Sigmoid colon (tissue), 7 donors: ENCODE results near the gene NOS1. TPM values are rescaled to one million over a fixed set of nuclear protein-coding genes. Genes with fewer than 3 reads are reported as not detected.

Experiments used
- DNase-seq: peaks from one replicate; pipeline ENCODE4 v3.0.0-alpha.2; 2019
- H3K27ac ChIP-seq, 4 donors: fragments of 200-600 bp; sonication (generic); one replicate each; pipeline ENCODE4 v1.5.1; 2016 to 2019; ENCODE audit warnings: mild to moderate bottlenecking in 1 of 4
- H3K27me3 ChIP-seq, 3 donors: fragments of 200-600 bp; sonication (generic); one replicate each; pipeline ENCODE4 v1.5.1; 2019; ENCODE audit warnings: mild to moderate bottlenecking in 1 of 3
- H3K36me3 ChIP-seq, 4 donors: fragments of 200-600 bp; sonication (generic); one replicate each; pipeline ENCODE4 v1.5.1; 2016 to 2019
- H3K4me1 ChIP-seq, 4 donors: fragments of 200-600 bp; sonication (generic); one replicate each; pipeline ENCODE4 v1.5.1; 2017 to 2019
- H3K4me3 ChIP-seq, 4 donors: fragments of 200-600 bp; sonication (generic); one replicate each; pipeline ENCODE4 v1.5.1; 2017 to 2019; ENCODE audit warnings: mild to moderate bottlenecking in 2 of 4, moderate library complexity in 1 of 4
- H3K9me3 ChIP-seq, 4 donors: fragments of 200-600 bp in 3 of 4; sonication (generic) in 3 of 4; one replicate each; pipeline versions ENCODE4 v1.5.1 to v1.6.1; 2013 to 2019
- CTCF ChIP-seq, 4 experiments: fragments of 450-650 bp in 3 of 4; fragments of 200-600 bp in 1 of 4; IDR thresholded peaks; one replicate each; pipeline ENCODE4 v1.5.1; 2016 to 2019; ENCODE audit warnings: antibody characterized with exemption in 4 of 4, mild to moderate bottlenecking in 3 of 4, moderate library complexity in 2 of 4
- EP300 ChIP-seq, 4 donors: sonication (generic); formaldehyde crosslinking; IDR thresholded peaks; one replicate each; pipeline ENCODE4 v1.6.1; 2017; ENCODE audit warnings: antibody characterized with exemption in 4 of 4
- POLR2A ChIP-seq, 2 donors: fragments of 450-650 bp; IDR thresholded peaks; one replicate each; pipeline ENCODE4 v1.6.1; 2016; ENCODE audit warnings: antibody characterized with exemption in 2 of 2, mild to moderate bottlenecking in 2 of 2, moderate library complexity in 2 of 2
- POLR2AphosphoS5 ChIP-seq, 4 donors: sonication (generic); formaldehyde crosslinking; IDR thresholded peaks; one replicate each; pipeline ENCODE4 v1.6.1; 2017; ENCODE audit warnings: antibody characterized with exemption in 4 of 4
- WGBS, 2 donors: extraction: QIAGEN DNeasy Blood & Tissue Kit; methylation state at CpG; one replicate each; pipeline ENCODE4 v1.1.7; 2013; 5-methylcytosine and 5-hydroxymethylcytosine counted together
- intact Hi-C: fragments of 100-400 bp; cut with DNase I; formaldehyde crosslinking; loops from one replicate; pipeline ENCODE4 v1.15.1; 2023
- polyA plus RNA-seq, 3 donors: library from polyadenylated mRNA; stranded (reverse); fragments of 200-250 nt; gene quantifications; one replicate each; pipeline ENCODE4 v1.2.3, GENCODE V29; 2013
- total RNA-seq, 4 donors: library from RNA; depleted of rRNA; stranded (reverse); fragments of >200 nt; gene quantifications; one replicate each; pipeline ENCODE4 v1.1.0, GENCODE V29; 2016
- donor health status: healthy with polysubstance abuse.
- donor health status: Bipolar disorder and iron deficiency.
- donor health status: healthy.

Gene NOS1
- total and polyA plus RNA-seq, 7 donors, result 1.6 to 14.7 (median 10.3) TPM; not detected in 2

- Histone ChIP-seq H3K27me3 (peaks cover 23 to 90% (median 42%) of the 10 kb centered on the region in 3 donors), H3K9me3 (no peaks in the 10 kb centered on the region)
- WGBS, 2 donors, result 71 to 77% methylated on average over 12 of the region's 12 CpGs
These were observed 965 bp upstream of the NOS1 start for GRCh38 chr12:117362391-117362790.

GRCh38 chr12:117361905-117362304 is 479 bp upstream of the NOS1 start:
- intact Hi-C loops, result no loop called here
- TF ChIP-seq POLR2AphosphoS5 (IDR thresholded peaks at IDR 0.05), result no peak
- no peak for TF ChIP-seq POLR2A (IDR thresholded peaks at IDR 0.05)
- TF ChIP-seq CTCF (IDR thresholded peaks at IDR 0.05), result no peak
- TF ChIP-seq EP300 (IDR thresholded peaks at IDR 0.05), result no peak
- H3K9me3 ChIP-seq, result no peaks in the 10 kb centered on the region
- H3K36me3 ChIP-seq, result no peaks in the 10 kb centered on the region
- no peak overlapping the region for H3K27ac ChIP-seq
- no peak overlapping the region for H3K4me3 ChIP-seq
- H3K4me1 ChIP-seq, result no peaks in the 10 kb centered on the region
- peaks cover 23 to 93% (median 42%) of the 10 kb centered on the region in 3 donors for H3K27me3 ChIP-seq
- WGBS, 2 donors, result 51 to 55% methylated on average over 4 of the region's 4 CpGs
- DNase-seq, result no peak

More at GRCh38 chr12:117362391-117362790, 965 bp upstream of the NOS1 start:
- Histone ChIP-seq H3K4me3 (no peak overlapping the region), H3K36me3 (no peaks in the 10 kb centered on the region), H3K4me1 (no peaks in the 10 kb centered on the region), H3K27ac (no peak overlapping the region)
- DNase-seq, result no peak
- intact Hi-C loops, result no loop called here
- no peak for TF ChIP-seq CTCF (IDR thresholded peaks at IDR 0.05)
- TF ChIP-seq EP300 (IDR thresholded peaks at IDR 0.05), result no peak
- no peak for TF ChIP-seq POLR2A (IDR thresholded peaks at IDR 0.05)
- TF ChIP-seq POLR2AphosphoS5 (IDR thresholded peaks at IDR 0.05), result no peak

GRCh38 chr12:117360551-117361346 is 677 bp downstream of the NOS1 start:
- 4 to 7% methylated on average over 91 of the region's 91 CpGs for WGBS, 2 donors
- Histone ChIP-seq H3K36me3 (no peaks in the 10 kb centered on the region), H3K9me3 (no peaks in the 10 kb centered on the region), H3K27ac (no peak overlapping the region), H3K4me3 (no peak overlapping the region), H3K4me1 (no peaks in the 10 kb centered on the region), H3K27me3 (peaks cover 19 to 89% (median 42%) of the 10 kb centered on the region in 3 donors)
- TF ChIP-seq EP300 (IDR thresholded peaks at IDR 0.05) (no peak), CTCF (IDR thresholded peaks at IDR 0.05) (no peak), POLR2AphosphoS5 (IDR thresholded peaks at IDR 0.05) (no peak), POLR2A (IDR thresholded peaks at IDR 0.05) (no peak)
- intact Hi-C loops, result no loop called here
- no peak for DNase-seq

- intact Hi-C loops, result no loop called here
- Histone ChIP-seq H3K4me1 (no peaks in the 10 kb centered on the region), H3K9me3 (no peaks in the 10 kb centered on the region), H3K27ac (no peak overlapping the region), H3K4me3 (no peak overlapping the region), H3K36me3 (no peaks in the 10 kb centered on the region), H3K27me3 (peaks cover 19 to 88% (median 42%) of the 10 kb centered on the region in 3 donors)
- no peak for DNase-seq
- no peak for TF ChIP-seq EP300 (IDR thresholded peaks at IDR 0.05)
- no peak for TF ChIP-seq POLR2AphosphoS5 (IDR thresholded peaks at IDR 0.05)
- no peak for TF ChIP-seq POLR2A (IDR thresholded peaks at IDR 0.05)
- no peak for TF ChIP-seq CTCF (IDR thresholded peaks at IDR 0.05)
- 5 to 15% methylated on average over 23 of the region's 23 CpGs for WGBS, 2 donors
These were observed 1.2 kb downstream of the NOS1 start for GRCh38 chr12:117360222-117360550.
